Neural crest cell (in vitro differentiated cells): ENCODE measurements around the gene SNW1. TPM values are rescaled to one million over a fixed set of nuclear protein-coding genes. Genes with fewer than 3 reads are reported as not detected.
"Not testable (repeated sequence)": the region's sequence is repeated elsewhere in the genome, so short reads cannot be mapped to it uniquely, and the experiment has no call there.

Experiments used
- DNase-seq: peaks from one replicate; pipeline ENCODE4 v3.0.0; 2021; ENCODE audit warnings: low read depth, mixed read lengths, low spot score
- H3K27ac Mint-ChIP-seq: one replicate; pipeline ENCODE4 v1.8.0; 2021; ENCODE audit warnings: mild to moderate bottlenecking, mixed read lengths; ENCODE audit not compliant: unreplicated experiment
- H3K27me3 Mint-ChIP-seq: 2 replicates; pipeline ENCODE4 v1.8.0; 2021; ENCODE audit warnings: low read depth, mild to moderate bottlenecking, mixed read lengths
- H3K36me3 Mint-ChIP-seq: 2 replicates; pipeline ENCODE4 v1.8.0; 2021; ENCODE audit warnings: low read depth, mild to moderate bottlenecking, mixed read lengths
- H3K4me1 Mint-ChIP-seq: 2 replicates; pipeline ENCODE4 v1.8.0; 2021; ENCODE audit warnings: mixed read lengths
- H3K4me3 Mint-ChIP-seq: one replicate; pipeline ENCODE4 v1.8.0; 2021; ENCODE audit warnings: mild to moderate bottlenecking, mixed read lengths
- H3K9me3 Mint-ChIP-seq: 2 replicates; pipeline ENCODE4 v1.8.0; 2021; ENCODE audit warnings: mixed read lengths
- total RNA-seq: library from RNA; stranded (reverse); gene quantifications from 2 replicates; pipeline ENCODE4 v1.2.1, GENCODE V29; 2021
- TF ChIP-seq, protein P1 (sequence below): fragments of 200-600 bp; sonication (generic); conservative IDR thresholded peaks from 2 replicates; pipeline ENCODE4 v1.5.0; 2021; ENCODE audit warnings: antibody characterized with exemption, mild to moderate bottlenecking

SNW1 gene
- total RNA-seq, 1 donor from 2014 or later = 104 TPM

GRCh38 chr14:77800814-77801213 lies 39.9 kb upstream of the SNW1 start:
- Mint-ChIP-seq H3K9me3 (no peaks in the 10 kb centered on the region), H3K4me1 (peaks cover 10% of the 10 kb centered on the region), H3K27me3 (no peaks in the 10 kb centered on the region), H3K36me3 (no peaks in the 10 kb centered on the region), H3K27ac (no peak overlapping the region), H3K4me3 (peak overlapping the region; percentile 89)
- DNase-seq = no peak
- TF ChIP-seq, protein P1, sequence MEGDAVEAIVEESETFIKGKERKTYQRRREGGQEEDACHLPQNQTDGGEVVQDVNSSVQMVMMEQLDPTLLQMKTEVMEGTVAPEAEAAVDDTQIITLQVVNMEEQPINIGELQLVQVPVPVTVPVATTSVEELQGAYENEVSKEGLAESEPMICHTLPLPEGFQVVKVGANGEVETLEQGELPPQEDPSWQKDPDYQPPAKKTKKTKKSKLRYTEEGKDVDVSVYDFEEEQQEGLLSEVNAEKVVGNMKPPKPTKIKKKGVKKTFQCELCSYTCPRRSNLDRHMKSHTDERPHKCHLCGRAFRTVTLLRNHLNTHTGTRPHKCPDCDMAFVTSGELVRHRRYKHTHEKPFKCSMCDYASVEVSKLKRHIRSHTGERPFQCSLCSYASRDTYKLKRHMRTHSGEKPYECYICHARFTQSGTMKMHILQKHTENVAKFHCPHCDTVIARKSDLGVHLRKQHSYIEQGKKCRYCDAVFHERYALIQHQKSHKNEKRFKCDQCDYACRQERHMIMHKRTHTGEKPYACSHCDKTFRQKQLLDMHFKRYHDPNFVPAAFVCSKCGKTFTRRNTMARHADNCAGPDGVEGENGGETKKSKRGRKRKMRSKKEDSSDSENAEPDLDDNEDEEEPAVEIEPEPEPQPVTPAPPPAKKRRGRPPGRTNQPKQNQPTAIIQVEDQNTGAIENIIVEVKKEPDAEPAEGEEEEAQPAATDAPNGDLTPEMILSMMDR = no peak

DNA sequence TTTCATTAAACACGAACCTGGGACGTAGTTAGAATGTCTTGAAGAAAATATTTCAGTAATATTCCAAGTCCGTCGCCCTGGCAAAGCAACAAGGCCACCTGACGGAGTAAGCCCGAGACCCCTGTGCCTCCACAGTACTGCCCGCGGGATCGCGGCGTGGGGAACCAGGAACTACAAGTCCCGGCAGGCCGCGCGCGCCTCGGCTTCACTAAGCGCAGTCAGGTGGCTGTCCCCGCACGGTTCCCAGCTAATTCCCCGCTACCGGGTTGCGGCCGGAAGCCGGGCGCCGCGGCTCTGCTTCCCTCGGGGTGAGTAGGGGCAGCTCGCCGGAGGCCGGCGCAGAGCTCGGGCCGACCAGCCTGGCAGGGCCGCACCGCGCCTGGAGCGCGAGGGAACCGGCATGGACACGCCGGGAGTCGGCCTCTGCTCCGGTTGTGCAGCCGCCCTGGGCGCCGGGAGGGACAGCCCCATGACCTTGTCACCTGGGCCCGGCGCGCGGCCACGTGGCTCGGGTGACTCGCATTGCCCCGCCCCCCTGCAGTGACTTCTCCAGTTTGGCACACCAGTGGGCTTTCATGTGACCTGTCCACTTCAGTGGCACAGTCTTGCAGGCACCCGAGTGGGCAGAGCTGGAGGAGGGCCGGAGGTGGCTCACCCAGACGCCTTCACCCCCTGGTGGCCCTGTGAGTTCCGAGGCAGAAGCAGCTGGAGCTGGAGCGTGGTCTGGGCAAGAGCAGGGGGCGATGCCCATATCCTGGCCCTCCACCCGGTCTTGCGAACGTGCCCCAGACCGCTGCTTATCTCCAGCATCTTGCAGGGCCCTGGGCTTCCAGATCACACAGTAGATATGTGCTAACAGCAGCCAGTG lies 39.1 kb upstream of the SNW1 start, which contains the start of gene ADCK1:
TSS of gene ADCK1 (plus strand) at position 247 of the 868 bp plus-strand sequence. CDS start 18,870 bp downstream, outside the sequence.
- no peaks in the 10 kb centered on the region for H3K27me3 Mint-ChIP-seq
- peak; percentile 77 for DNase-seq
- H3K27ac Mint-ChIP-seq = peak within 1 kb of the TSS; percentile 94
- no peaks in the 10 kb centered on the region for H3K36me3 Mint-ChIP-seq
- TF ChIP-seq, protein P1 = peak; percentile 58
- H3K4me3 Mint-ChIP-seq = peak within 1 kb of the TSS; percentile 89
- H3K4me1 Mint-ChIP-seq = peaks cover 13% of the 10 kb centered on the region
- H3K9me3 Mint-ChIP-seq = no peaks in the 10 kb centered on the region

GRCh38 chr14:77799456-77799855 lies 38.5 kb upstream of the SNW1 start:
- Mint-ChIP-seq H3K4me3 (peak overlapping the region; percentile 88), H3K4me1 (peaks cover 13% of the 10 kb centered on the region)
- H3K27me3 Mint-ChIP-seq, H3K9me3 Mint-ChIP-seq, H3K36me3 Mint-ChIP-seq, DNase-seq, H3K27ac Mint-ChIP-seq: not testable (repeated sequence)

DNA sequence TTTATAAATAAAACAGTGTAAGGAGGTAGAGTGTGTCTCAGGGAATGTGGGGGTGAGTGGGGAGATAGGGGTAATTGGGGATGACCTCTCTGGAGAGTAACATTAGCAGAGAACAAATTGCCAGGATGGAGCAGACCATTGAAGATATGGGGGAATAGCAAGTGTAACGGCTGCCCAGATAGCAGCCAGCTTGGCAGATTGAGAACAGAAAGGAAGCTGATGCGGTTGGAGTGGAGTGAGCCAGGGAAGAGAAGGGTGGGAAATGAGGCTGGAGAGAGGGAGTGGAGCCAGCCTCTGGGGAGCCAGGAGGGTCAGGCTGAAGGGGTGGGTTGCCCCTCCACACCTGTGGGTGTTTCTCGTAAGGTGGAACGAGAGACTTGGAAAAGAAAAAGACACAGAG lies 33.4 kb upstream of the SNW1 start:
- H3K36me3 Mint-ChIP-seq = no peaks in the 10 kb centered on the region
- H3K27me3 Mint-ChIP-seq = peaks cover 5% of the 10 kb centered on the region
- H3K4me3 Mint-ChIP-seq = no peak overlapping the region
- H3K9me3 Mint-ChIP-seq = no peaks in the 10 kb centered on the region
- peaks cover 4% of the 10 kb centered on the region for H3K4me1 Mint-ChIP-seq
- peak overlapping the region; percentile 95 for H3K27ac Mint-ChIP-seq
- TF ChIP-seq, protein P1 = no peak
- no peak for DNase-seq

GRCh38 chr14:77793255-77793654 lies 32.3 kb upstream of the SNW1 start:
- not testable (repeated sequence) for H3K27me3 Mint-ChIP-seq, H3K36me3 Mint-ChIP-seq, H3K4me3 Mint-ChIP-seq, DNase-seq, H3K27ac Mint-ChIP-seq, H3K4me1 Mint-ChIP-seq, H3K9me3 Mint-ChIP-seq

GRCh38 chr14:77791225-77791600 lies 30.3 kb upstream of the SNW1 start:
- DNase-seq = no peak
- Mint-ChIP-seq H3K9me3 (no peaks in the 10 kb centered on the region), H3K27ac (no peak overlapping the region), H3K27me3 (peaks cover 7% of the 10 kb centered on the region), H3K4me1 (peaks cover 10% of the 10 kb centered on the region), H3K36me3 (no peaks in the 10 kb centered on the region), H3K4me3 (no peak overlapping the region)
- TF ChIP-seq, protein P1 = no peak
